K562 (cell line): ENCODE data around the gene GLT1D1.

ENCODE experiments used
- CBX2 ChIP-seq: fragments of 200-600 bp; sonication (generic); IDR thresholded peaks from one replicate; pipeline ENCODE4 v1.6.1; 2012; ENCODE audit warnings: mild to moderate bottlenecking, low read length, inconsistent platforms; ENCODE audit not compliant: insufficient read depth, poor library complexity, severe bottlenecking
- CTCF ChIP-seq, 3 experiments: IDR thresholded peaks in 2 of 3; conservative IDR thresholded peaks in 1 of 3; 2 replicates each; pipeline ENCODE4 v1.5.1; 2011 to 2012; ENCODE audit warnings: low read length in 3 of 3, mild to moderate bottlenecking in 3 of 3, control low read depth in 2 of 3, improper control_type of control experiment in 1 of 3, inconsistent platforms in 1 of 3, low read depth in 1 of 3, mixed read lengths in 1 of 3, moderate library complexity in 1 of 3; ENCODE audit not compliant: insufficient read depth in 2 of 3
- ELF4 ChIP-seq: fragments of 450-650 bp; formaldehyde crosslinking; IDR thresholded peaks from 2 replicates; pipeline ENCODE4 v1.4.0; 2022; ENCODE audit warnings: missing genetic modification characterization
- KDM4B ChIP-seq, 2 experiments: fragments of 450-650 bp in 1 of 2; sonication (generic) in 1 of 2; IDR thresholded peaks; 2 replicates each; pipeline ENCODE4 v1.6.1; 2016 to 2017; ENCODE audit warnings: borderline replicate concordance in 2 of 2, antibody characterized with exemption in 1 of 2, low read depth in 1 of 2, mild to moderate bottlenecking in 1 of 2
- NELFE ChIP-seq: IDR thresholded peaks from 2 replicates; pipeline ENCODE4 v1.6.1; 2011; ENCODE audit warnings: mild to moderate bottlenecking; ENCODE audit not compliant: insufficient read depth, insufficient read length
- NFATC3 ChIP-seq: fragments of 450-650 bp; IDR thresholded peaks from 2 replicates; pipeline ENCODE4 v1.6.1; 2017; ENCODE audit warnings: mild to moderate bottlenecking
- RFX5 ChIP-seq: IDR thresholded peaks from 2 replicates; pipeline ENCODE4 v1.6.1; 2011; ENCODE audit warnings: low read depth, mild to moderate bottlenecking, improper control_type of control experiment, low read length
- TAF1 ChIP-seq: IDR thresholded peaks from 2 replicates; pipeline ENCODE4 v1.6.1; 2011; ENCODE audit warnings: mild to moderate bottlenecking, low read length, moderate library complexity; ENCODE audit not compliant: insufficient read depth, control insufficient read depth, severe bottlenecking; ENCODE audit errors: extremely low read depth
- TRIM24 ChIP-seq, 2 experiments: fragments of 450-650 bp; IDR thresholded peaks; 2 replicates each; pipeline ENCODE4 v1.6.1; 2016
- ZNF24 ChIP-seq: fragments of 450-650 bp; IDR thresholded peaks from 2 replicates; pipeline ENCODE4 v1.6.1; 2016

- TF ChIP-seq NELFE = no peak
- TF ChIP-seq RFX5 = no peak
- no peak for TF ChIP-seq CTCF (IDR thresholded peaks at IDR 0.05 in 2 of 3, conservative IDR thresholded peaks at IDR 0.05 in 1 of 3; ENCODE audit: insufficient read depth in 2 of 3, low read depth in 1 of 3, low read length in 3 of 3)
- TF ChIP-seq TAF1 = no peak
- TF ChIP-seq NFATC3 = no peak
- no peak for TF ChIP-seq TRIM24 (IDR thresholded peaks at IDR 0.05)
- no peak for TF ChIP-seq ZNF24
- TF ChIP-seq KDM4B (IDR thresholded peaks at IDR 0.05; ENCODE audit: borderline replicate concordance in 2 of 2, low read depth in 1 of 2) = no peak
- TF ChIP-seq ELF4 (CRISPR knock-in tag) = no peak
- TF ChIP-seq CBX2 = no peak
These were observed 58.6 kb downstream of the GLT1D1 start for GRCh38 chr12:128911861-128912260.
